Keratinocyte (primary cell): ENCODE measurements around the gene SLC29A2. TPM values are rescaled to one million over a fixed set of nuclear protein-coding genes. Genes with fewer than 3 reads are reported as not detected.

Experiments
- DNase-seq: peaks from one replicate; pipeline ENCODE4 v3.0.0-alpha.2; 2011; ENCODE audit warnings: low read depth, missing footprints, low spot score
- FAIRE-seq: peaks from 2 replicates; lab custom pipeline; 2011; peaks lifted over from hg19 to GRCh38; lab: Jason Lieb, UNC
- H2AFZ ChIP-seq: 2 replicates; pipeline ENCODE4 v1.6.0; 2012; ENCODE audit warnings: low read length, control low read depth, inconsistent platforms; ENCODE audit not compliant: control insufficient read depth
- H3K27ac ChIP-seq: 2 replicates; pipeline ENCODE4 v1.5.1; 2011; ENCODE audit warnings: low read length; ENCODE audit not compliant: control insufficient read depth, insufficient read depth
- H3K27me3 ChIP-seq: 3 replicates; pipeline ENCODE4 v1.6.0; 2011; ENCODE audit warnings: low read length; ENCODE audit not compliant: control insufficient read depth, insufficient read depth; ENCODE audit errors: extremely low read depth
- H3K36me3 ChIP-seq, 2 experiments: 2 replicates in 1 of 2; 3 replicates in 1 of 2; pipeline ENCODE4 v1.5.1; 2011; ENCODE audit warnings: low read length in 2 of 2, mild to moderate bottlenecking in 1 of 2; ENCODE audit not compliant: control insufficient read depth in 2 of 2, insufficient read depth in 2 of 2; ENCODE audit errors: extremely low read depth in 1 of 2
- H3K4me1 ChIP-seq: 3 replicates; pipeline ENCODE4 v1.5.1; 2011; ENCODE audit warnings: low read length; ENCODE audit not compliant: control insufficient read depth, insufficient read depth; ENCODE audit errors: extremely low read depth
- H3K4me2 ChIP-seq: 3 replicates; pipeline ENCODE4 v1.6.0; 2011; ENCODE audit warnings: low read depth, low read length; ENCODE audit not compliant: control insufficient read depth, insufficient read depth; ENCODE audit errors: extremely low read depth
- H3K4me3 ChIP-seq, 3 experiments: fragments of 200-600 bp in 1 of 3; sonication (generic) in 1 of 3; 2 replicates in 2 of 3; 3 replicates in 1 of 3; pipeline ENCODE4 v1.5.1; 2011 to 2016; ENCODE audit warnings: low read length in 3 of 3, mild to moderate bottlenecking in 3 of 3, control low read depth in 2 of 3, inconsistent platforms in 1 of 3, low read depth in 1 of 3, mixed read lengths in 1 of 3, mixed run types in 1 of 3, moderate library complexity in 1 of 3; ENCODE audit not compliant: control insufficient read depth in 2 of 3, insufficient read depth in 2 of 3; ENCODE audit errors: extremely low read depth in 1 of 3
- H3K79me2 ChIP-seq: 2 replicates; pipeline ENCODE4 v1.6.0; 2012; ENCODE audit warnings: low read length; ENCODE audit not compliant: control insufficient read depth, insufficient read depth
- H3K9ac ChIP-seq: 3 replicates; pipeline ENCODE4 v1.6.0; 2011; ENCODE audit warnings: low read length; ENCODE audit not compliant: control insufficient read depth, insufficient read depth; ENCODE audit errors: extremely low read depth
- H3K9me1 ChIP-seq: 3 replicates; pipeline ENCODE4 v1.6.0; 2011; ENCODE audit warnings: low read length; ENCODE audit not compliant: control insufficient read depth, insufficient read depth; ENCODE audit errors: extremely low read depth
- H3K9me3 ChIP-seq: 2 replicates; pipeline ENCODE4 v1.5.1; 2012; ENCODE audit warnings: low read depth, low read length; ENCODE audit not compliant: control insufficient read depth
- H4K20me1 ChIP-seq: 3 replicates; pipeline ENCODE4 v1.6.0; 2011; ENCODE audit warnings: low read length; ENCODE audit not compliant: control insufficient read depth, insufficient read depth; ENCODE audit errors: extremely low read depth
- CTCF ChIP-seq, 3 experiments: IDR thresholded peaks in 1 of 3; conservative IDR thresholded peaks in 1 of 3; optimal IDR thresholded peaks in 1 of 3; 2 replicates in 2 of 3; 3 replicates in 1 of 3; pipeline versions ENCODE3 to v1.5.1; 2011; ENCODE audit warnings: low read length in 3 of 3, mild to moderate bottlenecking in 3 of 3, moderate library complexity in 2 of 3, control low read depth in 1 of 3, inconsistent platforms in 1 of 3; ENCODE audit not compliant: insufficient read depth in 2 of 3; ENCODE audit errors: extremely low read depth in 1 of 3
- EZH2 ChIP-seq: IDR thresholded peaks from one replicate; pipeline ENCODE4 v1.6.1; 2012; ENCODE audit warnings: inconsistent platforms, mild to moderate bottlenecking, low read length, moderate library complexity
- dilution Hi-C: fragments of 300-500 bp; cut with MboI; formaldehyde crosslinking; loops from one replicate; pipeline ENCODE4 v1.7.0; 2020; ENCODE audit warnings: low sequenced_read_pairs; ENCODE audit not compliant: extremely low pct_ligation_motif_present
- polyA plus RNA-seq, 5 experiments: library from polyadenylated mRNA; depleted of rRNA in 3 of 5; stranded (reverse) in 3 of 5; stranded (forward) in 1 of 5; unstranded in 1 of 5; fragments of >200 nt; gene quantifications; 1 replicate in 1 of 5; 2 replicates in 3 of 5; 3 replicates in 1 of 5; pipeline versions ENCODE4 v1.2.1 to v1.2.3, GENCODE V29; 2011 to 2012; ENCODE audit warnings: missing spikeins in 2 of 5, low read depth in 1 of 5, low replicate concordance in 1 of 5

SLC29A2 gene
- polyA plus RNA-seq, 1 donor (not counting 4 experiments of a cell fraction or from before 2014, with no cell fraction given): 1.7 TPM

GRCh38 chr11:66340596-66341501, 30.7 kb downstream of the SLC29A2 start:
- no peak for TF ChIP-seq CTCF (optimal IDR thresholded peaks at IDR 0.05 in 1 of 3, IDR thresholded peaks at IDR 0.05 in 1 of 3, conservative IDR thresholded peaks at IDR 0.05 in 1 of 3; ENCODE audit: extremely low read depth in 1 of 3, insufficient read depth in 2 of 3, low read length in 3 of 3)
- TF ChIP-seq EZH2: no peak
- DNase-seq (no peak), FAIRE-seq (no peak)
- Histone ChIP-seq H3K36me3 (peaks cover 19 to 31% of the 10 kb centered on the region in 2 experiments), H2AFZ (no peak overlapping the region), H4K20me1 (no peaks in the 10 kb centered on the region), H3K4me3 (no peak overlapping the region), H3K9me3 (no peaks in the 10 kb centered on the region), H3K4me1 (peaks cover 53% of the 10 kb centered on the region), H3K79me2 (peaks cover 26% of the 10 kb centered on the region), H3K9ac (no peak overlapping the region), H3K4me2 (no peak overlapping the region), H3K9me1 (peaks cover 6% of the 10 kb centered on the region), H3K27ac (no peak overlapping the region), H3K27me3 (no peaks in the 10 kb centered on the region)
- dilution Hi-C loops: no loop called here

GRCh38 chr11:66339686-66340483, 31.7 kb downstream of the SLC29A2 start:
- no peak for FAIRE-seq
- H3K9me3 ChIP-seq: no peaks in the 10 kb centered on the region
- H3K27me3 ChIP-seq: no peaks in the 10 kb centered on the region
- DNase-seq: no peak
- peak overlapping the region; percentile 53 for H3K27ac ChIP-seq
- no peak overlapping the region for H2AFZ ChIP-seq
- TF ChIP-seq CTCF (optimal IDR thresholded peaks at IDR 0.05 in 1 of 3, IDR thresholded peaks at IDR 0.05 in 1 of 3, conservative IDR thresholded peaks at IDR 0.05 in 1 of 3; ENCODE audit: extremely low read depth in 1 of 3, insufficient read depth in 2 of 3, low read length in 3 of 3): no peak
- no peak for TF ChIP-seq EZH2
- no peak overlapping the region for H3K4me3 ChIP-seq
- H3K79me2 ChIP-seq: peaks cover 36% of the 10 kb centered on the region
- H3K9ac ChIP-seq: peak overlapping the region; percentile 36
- H4K20me1 ChIP-seq: no peaks in the 10 kb centered on the region
- dilution Hi-C loops: no loop called here
- H3K4me2 ChIP-seq: peak overlapping the region; percentile 85
- H3K9me1 ChIP-seq: peaks cover 6% of the 10 kb centered on the region
- H3K4me1 ChIP-seq: peaks cover 52% of the 10 kb centered on the region
- H3K36me3 ChIP-seq: peaks cover 19 to 32% of the 10 kb centered on the region in 2 experiments
